ENCODE results near the gene PARVG. TPM values are rescaled to one million over a fixed set of nuclear protein-coding genes. Genes with fewer than 3 reads are reported as not detected.

The PARVG gene
- total RNA-seq, result 100 to 1,000 TPM; 175 to 186 TPM

- peak; percentile 30 for ATAC-seq
- Mint-ChIP-seq H3K27me3 (ENCODE audit: low read depth) (peaks cover 10% of the 10 kb centered on the region), H3K9me3 (ENCODE audit: insufficient read depth) (no peaks in the 10 kb centered on the region), H3K4me1 (ENCODE audit: low read depth) (peaks cover 32% of the 10 kb centered on the region), H3K4me3 (peak within 1 kb of the TSS; percentile 95), H3K36me3 (ENCODE audit: low read depth) (peaks cover 23% of the 10 kb centered on the region), H3K27ac (peak within 1 kb of the TSS; percentile 92)
- DNase-seq, result peak; percentile 72
- ChIA-PET CTCF (interaction anchor here (0.8 to 2.1 kb wide), 5 partner anchors 11 to 187 kb away, joined by 3 to 11 read pairs (median 5); no protein-coding TSS in a partner anchor), POLR2A (interaction anchor here (0.6 to 5.4 kb wide), 11 partner anchors 8 to 483 kb away, joined by 3 to 53 read pairs (median 4); partner anchors contain the start of gene SAMM50)
These were observed at the start of gene PARVG for GRCh38 chr22:44180706-44181032. PARVG (plus strand) TSS chr22:44180925; CDS start chr22:44183330, 2,405 bp downstream.

GRCh38 chr22:44131412-44131811 is 49.3 kb upstream of the PARVG start:
- no peaks in the 10 kb centered on the region for H3K27me3 Mint-ChIP-seq (ENCODE audit: low read depth)
- ATAC-seq, result no peak
- peaks cover 39% of the 10 kb centered on the region for H3K4me1 Mint-ChIP-seq (ENCODE audit: low read depth)
- ChIA-PET CTCF (no interaction called here), POLR2A (no interaction called here)
- H3K9me3 Mint-ChIP-seq (ENCODE audit: insufficient read depth), result peaks cover 18% of the 10 kb centered on the region
- H3K4me3 Mint-ChIP-seq, result no peak overlapping the region
- peaks cover 34% of the 10 kb centered on the region for H3K36me3 Mint-ChIP-seq (ENCODE audit: low read depth)
- no peak for DNase-seq
- H3K27ac Mint-ChIP-seq, result no peak overlapping the region

- CTCF ChIA-PET, result no interaction called here
- Mint-ChIP-seq H3K36me3 (ENCODE audit: low read depth) (peaks cover 36% of the 10 kb centered on the region), H3K9me3 (ENCODE audit: insufficient read depth) (peaks cover 20% of the 10 kb centered on the region), H3K4me3 (no peak overlapping the region), H3K4me1 (ENCODE audit: low read depth) (peaks cover 43% of the 10 kb centered on the region), H3K27me3 (ENCODE audit: low read depth) (no peaks in the 10 kb centered on the region), H3K27ac (no peak overlapping the region)
- POLR2A ChIA-PET, result no interaction called here
- ATAC-seq (no peak), DNase-seq (no peak)
These were observed 48.6 kb upstream of the PARVG start for GRCh38 chr22:44131989-44132685.

GRCh38 chr22:44132724-44133123 is 48.0 kb upstream of the PARVG start:
- POLR2A ChIA-PET, result no interaction called here
- H3K9me3 Mint-ChIP-seq (ENCODE audit: insufficient read depth), result peaks cover 20% of the 10 kb centered on the region
- H3K4me3 Mint-ChIP-seq, result no peak overlapping the region
- H3K36me3 Mint-ChIP-seq (ENCODE audit: low read depth), result peaks cover 38% of the 10 kb centered on the region
- CTCF ChIA-PET, result no interaction called here
- H3K27me3 Mint-ChIP-seq (ENCODE audit: low read depth), result no peaks in the 10 kb centered on the region
- DNase-seq (no peak), ATAC-seq (no peak)
- no peak overlapping the region for H3K27ac Mint-ChIP-seq
- H3K4me1 Mint-ChIP-seq (ENCODE audit: low read depth), result peaks cover 40% of the 10 kb centered on the region

GRCh38 chr22:44133161-44133560 is 47.6 kb upstream of the PARVG start:
- DNase-seq (no peak), ATAC-seq (no peak)
- Mint-ChIP-seq H3K4me1 (ENCODE audit: low read depth) (peaks cover 40% of the 10 kb centered on the region), H3K36me3 (ENCODE audit: low read depth) (peaks cover 43% of the 10 kb centered on the region), H3K4me3 (no peak overlapping the region), H3K27me3 (ENCODE audit: low read depth) (no peaks in the 10 kb centered on the region), H3K27ac (no peak overlapping the region), H3K9me3 (ENCODE audit: insufficient read depth) (peaks cover 24% of the 10 kb centered on the region)
- ChIA-PET CTCF (no interaction called here), POLR2A (no interaction called here)

GRCh38 chr22:44133901-44134571 is 46.7 kb upstream of the PARVG start:
- Mint-ChIP-seq H3K9me3 (ENCODE audit: insufficient read depth) (peaks cover 24% of the 10 kb centered on the region), H3K4me3 (no peak overlapping the region), H3K27me3 (ENCODE audit: low read depth) (no peaks in the 10 kb centered on the region), H3K36me3 (ENCODE audit: low read depth) (peaks cover 52% of the 10 kb centered on the region), H3K4me1 (ENCODE audit: low read depth) (peaks cover 40% of the 10 kb centered on the region), H3K27ac (no peak overlapping the region)
- DNase-seq (no peak), ATAC-seq (no peak)
- ChIA-PET CTCF (no interaction called here), POLR2A (no interaction called here)

GRCh38 chr22:44136112-44136511 is 44.6 kb upstream of the PARVG start:
- no peak for ATAC-seq
- no peak overlapping the region for H3K4me3 Mint-ChIP-seq
- peaks cover 23% of the 10 kb centered on the region for H3K4me1 Mint-ChIP-seq (ENCODE audit: low read depth)
- DNase-seq, result no peak
- H3K9me3 Mint-ChIP-seq (ENCODE audit: insufficient read depth), result peaks cover 24% of the 10 kb centered on the region
- no peak overlapping the region for H3K27ac Mint-ChIP-seq
- ChIA-PET CTCF (no interaction called here), POLR2A (interaction anchor here (1.1 kb wide), 1 partner anchor 46 kb away, joined by 3 read pairs; no protein-coding TSS in a partner anchor)
- H3K36me3 Mint-ChIP-seq (ENCODE audit: low read depth), result peaks cover 53% of the 10 kb centered on the region
- H3K27me3 Mint-ChIP-seq (ENCODE audit: low read depth), result no peaks in the 10 kb centered on the region

- Mint-ChIP-seq H3K36me3 (ENCODE audit: low read depth) (peaks cover 49% of the 10 kb centered on the region), H3K4me1 (ENCODE audit: low read depth) (peaks cover 20% of the 10 kb centered on the region), H3K27me3 (ENCODE audit: low read depth) (no peaks in the 10 kb centered on the region), H3K27ac (no peak overlapping the region), H3K4me3 (no peak overlapping the region), H3K9me3 (ENCODE audit: insufficient read depth) (peaks cover 24% of the 10 kb centered on the region)
- DNase-seq (no peak), ATAC-seq (no peak)
- CTCF ChIA-PET, result no interaction called here
- POLR2A ChIA-PET, result interaction anchor here (1.1 kb wide), 1 partner anchor 45 kb away, joined by 3 read pairs; no protein-coding TSS in a partner anchor
These were observed 43.9 kb upstream of the PARVG start for GRCh38 chr22:44136786-44137185.

GRCh38 chr22:44137415-44137814 is 43.3 kb upstream of the PARVG start:
- ChIA-PET POLR2A (no interaction called here), CTCF (no interaction called here)
- Mint-ChIP-seq H3K4me3 (no peak overlapping the region), H3K27me3 (ENCODE audit: low read depth) (no peaks in the 10 kb centered on the region), H3K9me3 (ENCODE audit: insufficient read depth) (peaks cover 24% of the 10 kb centered on the region), H3K4me1 (ENCODE audit: low read depth) (peaks cover 20% of the 10 kb centered on the region), H3K36me3 (ENCODE audit: low read depth) (peaks cover 48% of the 10 kb centered on the region), H3K27ac (no peak overlapping the region)
- ATAC-seq (no peak), DNase-seq (no peak)

- POLR2A ChIA-PET, result no interaction called here
- CTCF ChIA-PET, result no interaction called here
- H3K9me3 Mint-ChIP-seq (ENCODE audit: insufficient read depth), result peaks cover 24% of the 10 kb centered on the region
- no peak for DNase-seq
- H3K27ac Mint-ChIP-seq, result no peak overlapping the region
- no peaks in the 10 kb centered on the region for H3K27me3 Mint-ChIP-seq (ENCODE audit: low read depth)
- no peak overlapping the region for H3K4me3 Mint-ChIP-seq
- H3K4me1 Mint-ChIP-seq (ENCODE audit: low read depth), result peaks cover 6% of the 10 kb centered on the region
- no peak for ATAC-seq
- peaks cover 43% of the 10 kb centered on the region for H3K36me3 Mint-ChIP-seq (ENCODE audit: low read depth)
These were observed 41.0 kb upstream of the PARVG start for GRCh38 chr22:44139773-44140172.

GRCh38 chr22:44142421-44143104 is 38.2 kb upstream of the PARVG start:
- H3K27ac Mint-ChIP-seq, result no peak overlapping the region
- no peaks in the 10 kb centered on the region for H3K4me1 Mint-ChIP-seq (ENCODE audit: low read depth)
- H3K4me3 Mint-ChIP-seq, result no peak overlapping the region
- ChIA-PET CTCF (no interaction called here), POLR2A (no interaction called here)
- ATAC-seq (no peak), DNase-seq (no peak)
- peaks cover 17% of the 10 kb centered on the region for H3K36me3 Mint-ChIP-seq (ENCODE audit: low read depth)
- no peaks in the 10 kb centered on the region for H3K27me3 Mint-ChIP-seq (ENCODE audit: low read depth)
- peaks cover 6% of the 10 kb centered on the region for H3K9me3 Mint-ChIP-seq (ENCODE audit: insufficient read depth)

- ChIA-PET POLR2A (no interaction called here), CTCF (no interaction called here)
- Mint-ChIP-seq H3K27ac (no peak overlapping the region), H3K4me3 (no peak overlapping the region), H3K9me3 (ENCODE audit: insufficient read depth) (peaks cover under 1% of the 10 kb centered on the region), H3K4me1 (ENCODE audit: low read depth) (no peaks in the 10 kb centered on the region), H3K36me3 (ENCODE audit: low read depth) (peaks cover 11% of the 10 kb centered on the region), H3K27me3 (ENCODE audit: low read depth) (no peaks in the 10 kb centered on the region)
- DNase-seq, result no peak
- ATAC-seq, result no peak
These were observed 37.6 kb upstream of the PARVG start for GRCh38 chr22:44143105-44143474.

All from activated CD8-positive, alpha-beta T cell treated with anti-CD3 and anti-CD28 coated beads, Interleukin-2, amount 10 ng/mL, durations not matched to agents 7 days and 5 days (primary cell).